GM20000 (cell line): ENCODE measurements around the gene TOR3A.

Experiments used
- DNase-seq: peaks from one replicate; pipeline ENCODE4 v3.0.0; 2012; ENCODE audit warnings: low spot score
- CTCF ChIP-seq: IDR thresholded peaks from 2 replicates; pipeline ENCODE4 v1.5.1; 2012; ENCODE audit warnings: mild to moderate bottlenecking, control low read depth; ENCODE audit errors: extremely low read depth, missing control alignments

The TOR3A gene

DNA sequence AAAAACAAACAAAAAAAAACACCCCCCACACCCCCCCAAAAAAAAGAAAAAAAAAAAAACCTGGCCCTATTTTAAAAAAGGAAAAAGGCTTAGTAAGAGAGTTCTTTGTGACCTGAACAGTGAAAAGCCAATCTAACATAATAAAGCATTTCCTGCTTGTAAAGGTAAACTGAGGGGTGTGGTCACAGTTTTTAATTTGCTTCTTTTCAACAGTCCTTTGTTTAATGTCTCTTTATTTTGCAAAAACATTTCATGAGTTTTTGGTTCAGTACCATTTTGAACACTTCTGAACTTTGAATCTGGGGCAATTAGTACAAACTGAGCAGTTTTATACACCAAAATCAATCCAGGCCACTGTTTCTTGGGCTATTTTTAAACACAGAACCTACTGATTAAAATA is 37.6 kb downstream of the TOR3A start:
- TF ChIP-seq CTCF: no peak
- DNase-seq: no peak

DNA sequence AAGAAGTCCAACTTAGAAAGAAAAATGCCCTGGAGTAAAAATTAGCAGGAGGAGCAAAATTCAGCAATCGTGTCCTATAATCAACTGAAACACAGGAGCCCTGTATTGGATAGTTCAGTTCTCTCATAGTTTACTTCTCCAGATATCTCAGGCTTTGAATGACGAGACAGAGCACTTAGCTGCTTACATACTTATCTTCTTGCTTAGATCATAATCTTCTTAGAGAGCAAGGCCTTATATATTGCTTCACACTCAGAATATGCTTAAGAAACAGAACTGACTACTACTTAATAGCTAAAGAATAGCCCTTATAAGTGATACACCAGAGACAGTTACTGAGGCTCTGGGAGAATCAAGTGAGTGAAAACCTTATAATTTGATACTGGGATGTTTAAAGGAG is 38.9 kb downstream of the TOR3A start:
- DNase-seq: no peak
- no peak for TF ChIP-seq CTCF

GRCh38 chr1:179121159-179121938 is 39.5 kb downstream of the TOR3A start:
- TF ChIP-seq CTCF: no peak
- DNase-seq: peak; percentile 37

GRCh38 chr1:179124873-179125272 is 43.0 kb downstream of the TOR3A start:
- TF ChIP-seq CTCF: no peak
- DNase-seq: no peak

- DNase-seq: no peak
- TF ChIP-seq CTCF: no peak
Observed at GRCh38 chr1:179126338-179127060, 44.6 kb downstream of the TOR3A start.

- no peak for DNase-seq
- TF ChIP-seq CTCF: no peak
Observed at GRCh38 chr1:179127163-179127895, 45.5 kb downstream of the TOR3A start.

DNA sequence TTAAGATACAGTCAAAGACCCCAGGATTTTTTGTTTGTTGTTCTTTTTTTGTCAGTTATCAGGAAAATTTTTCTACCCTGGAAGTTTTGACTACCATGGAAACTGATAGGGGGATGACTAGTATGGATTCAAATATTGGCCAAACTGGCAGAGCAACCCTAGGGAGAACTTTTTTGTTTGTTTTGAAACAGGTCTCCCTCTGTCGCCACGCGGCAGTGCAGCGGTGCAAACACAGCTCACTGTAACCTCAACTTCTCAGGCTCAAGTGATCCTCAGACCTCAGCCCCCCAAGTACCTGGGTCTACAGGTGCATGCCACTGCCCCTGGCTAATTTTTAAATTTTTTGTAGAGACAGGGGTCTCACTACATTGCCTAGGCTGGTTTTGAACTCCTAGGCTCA is 46.6 kb downstream of the TOR3A start:
- no peak for DNase-seq
- no peak for TF ChIP-seq CTCF
